Measurements from ENCODE around the gene SPRED1.
A peak's percentile ranks its signal among the peaks of the same experiment; 100 is the strongest.

Gene SPRED1

DNA sequence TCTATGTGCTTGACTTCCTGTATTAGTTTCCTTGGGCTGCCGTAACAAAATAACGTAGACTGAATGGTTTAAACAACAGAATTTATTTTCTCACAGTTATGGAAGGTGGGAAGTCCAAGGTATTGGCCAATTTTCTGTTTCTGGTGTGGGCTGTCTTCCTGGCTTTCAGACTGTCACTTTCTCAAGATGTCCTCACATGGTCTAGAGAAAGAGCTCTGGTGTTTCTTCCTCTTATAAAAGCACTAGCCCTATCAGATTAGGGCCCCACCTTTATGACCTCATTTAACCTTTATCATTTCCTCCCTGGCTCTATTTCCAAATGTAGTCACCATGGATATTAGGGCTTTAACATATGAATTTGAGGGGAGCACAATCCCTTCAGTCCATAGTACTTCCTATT is 54.6 kb downstream of the SPRED1 start:
- no peaks in the 10 kb centered on the region for H3K27me3 ChIP-seq (ENCODE audit: insufficient read depth, low read length, poor library complexity)
- no peak for DNase-seq
- H3K79me2 ChIP-seq (ENCODE audit: control insufficient read depth, insufficient read depth, low read length) = peaks cover 5% of the 10 kb centered on the region
- no peak overlapping the region for H4K8ac ChIP-seq (ENCODE audit: low read depth, low read length)
- no peak overlapping the region for H4K5ac ChIP-seq (ENCODE audit: low read length)
- H3K79me1 ChIP-seq (ENCODE audit: low read length) = no peaks in the 10 kb centered on the region
- H3K18ac ChIP-seq (ENCODE audit: low read length) = no peak overlapping the region
- H3K23ac ChIP-seq (ENCODE audit: low read length) = no peak overlapping the region
- no peak overlapping the region for H3K4ac ChIP-seq (ENCODE audit: low read depth, low read length)
- H2AK5ac ChIP-seq (ENCODE audit: low read length) = no peak overlapping the region
- no peak overlapping the region for H3K4me3 ChIP-seq (ENCODE audit: low read length)
- H3K56ac ChIP-seq (ENCODE audit: low read length) = no peak overlapping the region
- H3K36me3 ChIP-seq (ENCODE audit: control insufficient read depth, insufficient read depth, low read length) = no peaks in the 10 kb centered on the region
- no CpG with 5 or more reads among the region's 2 CpGs for WGBS (ENCODE audit: extremely low coverage, insufficient coverage, low lambda C conversion rate)
- H3K4me2 ChIP-seq (ENCODE audit: low read length) = no peak overlapping the region
- H3K27ac ChIP-seq (ENCODE audit: low read depth, low read length) = no peak overlapping the region
- H3K4me1 ChIP-seq (ENCODE audit: control insufficient read depth, low read depth, low read length) = peaks cover 2% of the 10 kb centered on the region
- no peak overlapping the region for H2BK5ac ChIP-seq (ENCODE audit: low read length)
- no peak overlapping the region for H3K9ac ChIP-seq (ENCODE audit: low read length)
- H2BK120ac ChIP-seq (ENCODE audit: low read depth, low read length) = no peak overlapping the region
- H2BK15ac ChIP-seq (replicated peaks; ENCODE audit: low read depth) = no peak overlapping the region

GRCh38 chr15:38307861-38308641 is 55.4 kb downstream of the SPRED1 start:
- Histone ChIP-seq H3K27ac (ENCODE audit: low read depth, low read length) (no peak overlapping the region), H4K5ac (ENCODE audit: low read length) (no peak overlapping the region), H3K18ac (ENCODE audit: low read length) (no peak overlapping the region), H3K27me3 (ENCODE audit: insufficient read depth, low read length, poor library complexity) (no peaks in the 10 kb centered on the region), H3K79me2 (ENCODE audit: control insufficient read depth, insufficient read depth, low read length) (peaks cover 8% of the 10 kb centered on the region), H3K56ac (ENCODE audit: low read length) (no peak overlapping the region), H3K79me1 (ENCODE audit: low read length) (no peaks in the 10 kb centered on the region), H3K4me2 (ENCODE audit: low read length) (no peak overlapping the region), H4K8ac (ENCODE audit: low read depth, low read length) (no peak overlapping the region), H2AK5ac (ENCODE audit: low read length) (no peak overlapping the region), H3K36me3 (ENCODE audit: control insufficient read depth, insufficient read depth, low read length) (no peaks in the 10 kb centered on the region), H3K4ac (ENCODE audit: low read depth, low read length) (no peak overlapping the region), H3K23ac (ENCODE audit: low read length) (no peak overlapping the region), H2BK120ac (ENCODE audit: low read depth, low read length) (no peak overlapping the region), H3K4me1 (ENCODE audit: control insufficient read depth, low read depth, low read length) (no peaks in the 10 kb centered on the region), H3K4me3 (ENCODE audit: low read length) (no peak overlapping the region), H2BK5ac (ENCODE audit: low read length) (no peak overlapping the region), H3K9ac (ENCODE audit: low read length) (no peak overlapping the region), H2BK15ac (replicated peaks; ENCODE audit: low read depth) (no peak overlapping the region)
- DNase-seq = no peak
- no CpG with 5 or more reads among the region's 5 CpGs for WGBS (ENCODE audit: extremely low coverage, insufficient coverage, low lambda C conversion rate)

GRCh38 chr15:38308797-38309196 is 56.2 kb downstream of the SPRED1 start:
- no peak overlapping the region for H2AK5ac ChIP-seq (ENCODE audit: low read length)
- H4K5ac ChIP-seq (ENCODE audit: low read length) = no peak overlapping the region
- H3K4me1 ChIP-seq (ENCODE audit: control insufficient read depth, low read depth, low read length) = no peaks in the 10 kb centered on the region
- no peak overlapping the region for H3K27ac ChIP-seq (ENCODE audit: low read depth, low read length)
- H3K4me3 ChIP-seq (ENCODE audit: low read length) = no peak overlapping the region
- no peak overlapping the region for H3K4me2 ChIP-seq (ENCODE audit: low read length)
- no peak overlapping the region for H3K4ac ChIP-seq (ENCODE audit: low read depth, low read length)
- H4K8ac ChIP-seq (ENCODE audit: low read depth, low read length) = no peak overlapping the region
- H3K79me1 ChIP-seq (ENCODE audit: low read length) = no peaks in the 10 kb centered on the region
- no CpG with 5 or more reads among the region's 3 CpGs for WGBS (ENCODE audit: extremely low coverage, insufficient coverage, low lambda C conversion rate)
- H3K9ac ChIP-seq (ENCODE audit: low read length) = no peak overlapping the region
- H3K36me3 ChIP-seq (ENCODE audit: control insufficient read depth, insufficient read depth, low read length) = no peaks in the 10 kb centered on the region
- no peak overlapping the region for H3K18ac ChIP-seq (ENCODE audit: low read length)
- no peak overlapping the region for H2BK5ac ChIP-seq (ENCODE audit: low read length)
- H3K23ac ChIP-seq (ENCODE audit: low read length) = no peak overlapping the region
- H3K79me2 ChIP-seq (ENCODE audit: control insufficient read depth, insufficient read depth, low read length) = peaks cover 8% of the 10 kb centered on the region
- H3K56ac ChIP-seq (ENCODE audit: low read length) = no peak overlapping the region
- DNase-seq = no peak
- H3K27me3 ChIP-seq (ENCODE audit: insufficient read depth, low read length, poor library complexity) = no peaks in the 10 kb centered on the region
- H2BK15ac ChIP-seq (replicated peaks; ENCODE audit: low read depth) = no peak overlapping the region
- H2BK120ac ChIP-seq (ENCODE audit: low read depth, low read length) = no peak overlapping the region

DNA sequence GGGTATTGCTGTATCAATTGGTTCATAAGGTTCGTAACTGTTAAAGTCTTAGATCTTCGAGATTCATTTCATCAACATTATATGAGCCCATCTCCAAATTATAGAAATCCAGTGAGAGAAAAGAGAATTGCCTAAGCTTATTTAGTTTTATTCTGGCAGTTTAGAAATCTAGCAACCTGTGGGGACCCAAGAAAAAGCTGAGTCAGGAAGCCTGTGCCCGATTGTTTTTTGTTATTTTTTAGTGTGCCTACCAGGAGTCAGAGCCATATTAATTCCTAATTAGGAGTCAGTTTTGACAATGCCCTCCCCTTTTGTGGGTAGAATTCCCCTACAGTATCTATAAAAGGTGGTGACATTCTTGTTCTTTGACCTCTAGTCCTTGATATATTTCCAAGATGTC is 59.6 kb downstream of the SPRED1 start:
- DNase-seq = peak; percentile 33
- no peak overlapping the region for H4K8ac ChIP-seq (ENCODE audit: low read depth, low read length)
- H4K5ac ChIP-seq (ENCODE audit: low read length) = no peak overlapping the region
- H3K4me1 ChIP-seq (ENCODE audit: control insufficient read depth, low read depth, low read length) = no peaks in the 10 kb centered on the region
- H2BK120ac ChIP-seq (ENCODE audit: low read depth, low read length) = no peak overlapping the region
- H3K56ac ChIP-seq (ENCODE audit: low read length) = no peak overlapping the region
- no peak overlapping the region for H3K4ac ChIP-seq (ENCODE audit: low read depth, low read length)
- H3K23ac ChIP-seq (ENCODE audit: low read length) = no peak overlapping the region
- H3K4me3 ChIP-seq (ENCODE audit: low read length) = no peak overlapping the region
- no peaks in the 10 kb centered on the region for H3K36me3 ChIP-seq (ENCODE audit: control insufficient read depth, insufficient read depth, low read length)
- no peak overlapping the region for H3K4me2 ChIP-seq (ENCODE audit: low read length)
- H2AK5ac ChIP-seq (ENCODE audit: low read length) = no peak overlapping the region
- no peak overlapping the region for H2BK15ac ChIP-seq (replicated peaks; ENCODE audit: low read depth)
- no peaks in the 10 kb centered on the region for H3K79me1 ChIP-seq (ENCODE audit: low read length)
- H3K79me2 ChIP-seq (ENCODE audit: control insufficient read depth, insufficient read depth, low read length) = peaks cover 8% of the 10 kb centered on the region
- no peak overlapping the region for H3K18ac ChIP-seq (ENCODE audit: low read length)
- H3K27ac ChIP-seq (ENCODE audit: low read depth, low read length) = no peak overlapping the region
- no CpG with 5 or more reads among the region's 3 CpGs for WGBS (ENCODE audit: extremely low coverage, insufficient coverage, low lambda C conversion rate)
- no peak overlapping the region for H3K9ac ChIP-seq (ENCODE audit: low read length)
- no peaks in the 10 kb centered on the region for H3K27me3 ChIP-seq (ENCODE audit: insufficient read depth, low read length, poor library complexity)
- no peak overlapping the region for H2BK5ac ChIP-seq (ENCODE audit: low read length)

- H2BK15ac ChIP-seq (replicated peaks; ENCODE audit: low read depth) = no peak overlapping the region
- no peak overlapping the region for H3K27ac ChIP-seq (ENCODE audit: low read depth, low read length)
- no peak overlapping the region for H3K23ac ChIP-seq (ENCODE audit: low read length)
- H3K56ac ChIP-seq (ENCODE audit: low read length) = no peak overlapping the region
- no peaks in the 10 kb centered on the region for H3K36me3 ChIP-seq (ENCODE audit: control insufficient read depth, insufficient read depth, low read length)
- no peaks in the 10 kb centered on the region for H3K79me1 ChIP-seq (ENCODE audit: low read length)
- H3K27me3 ChIP-seq (ENCODE audit: insufficient read depth, low read length, poor library complexity) = no peaks in the 10 kb centered on the region
- no CpG with 5 or more reads among the region's 2 CpGs for WGBS (ENCODE audit: extremely low coverage, insufficient coverage, low lambda C conversion rate)
- no peak overlapping the region for H3K4me3 ChIP-seq (ENCODE audit: low read length)
- H2BK120ac ChIP-seq (ENCODE audit: low read depth, low read length) = no peak overlapping the region
- H2AK5ac ChIP-seq (ENCODE audit: low read length) = no peak overlapping the region
- no peak overlapping the region for H3K18ac ChIP-seq (ENCODE audit: low read length)
- H4K5ac ChIP-seq (ENCODE audit: low read length) = no peak overlapping the region
- H3K4me1 ChIP-seq (ENCODE audit: control insufficient read depth, low read depth, low read length) = no peaks in the 10 kb centered on the region
- H3K4me2 ChIP-seq (ENCODE audit: low read length) = no peak overlapping the region
- H3K9ac ChIP-seq (ENCODE audit: low read length) = no peak overlapping the region
- peaks cover 8% of the 10 kb centered on the region for H3K79me2 ChIP-seq (ENCODE audit: control insufficient read depth, insufficient read depth, low read length)
- no peak for DNase-seq
- H4K8ac ChIP-seq (ENCODE audit: low read depth, low read length) = no peak overlapping the region
- no peak overlapping the region for H2BK5ac ChIP-seq (ENCODE audit: low read length)
- no peak overlapping the region for H3K4ac ChIP-seq (ENCODE audit: low read depth, low read length)
These were observed 63.7 kb downstream of the SPRED1 start for GRCh38 chr15:38316311-38316710.

DNA sequence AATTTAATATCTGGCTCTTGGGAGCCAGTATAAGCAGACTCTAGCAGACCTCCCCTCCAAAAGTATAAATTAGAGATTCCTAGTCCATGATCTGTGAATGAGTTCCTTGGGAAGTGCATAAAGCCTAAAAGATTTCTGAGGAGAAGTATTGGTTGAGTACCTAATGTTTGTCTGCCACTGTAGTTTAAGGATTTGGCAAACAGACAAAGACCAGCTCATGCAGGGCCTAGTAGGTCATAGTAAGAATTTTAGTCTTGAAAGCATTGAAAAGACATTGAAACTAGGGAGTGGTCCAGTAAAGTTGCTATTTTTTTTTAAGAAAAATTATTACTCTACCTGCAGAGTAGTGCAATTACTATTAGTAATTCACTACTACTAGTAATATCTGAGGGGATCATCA is 67.5 kb downstream of the SPRED1 start:
- no peak for DNase-seq
- no peaks in the 10 kb centered on the region for H3K27me3 ChIP-seq (ENCODE audit: insufficient read depth, low read length, poor library complexity)
- H3K56ac ChIP-seq (ENCODE audit: low read length) = no peak overlapping the region
- no peaks in the 10 kb centered on the region for H3K4me1 ChIP-seq (ENCODE audit: control insufficient read depth, low read depth, low read length)
- no peak overlapping the region for H2BK5ac ChIP-seq (ENCODE audit: low read length)
- H3K23ac ChIP-seq (ENCODE audit: low read length) = no peak overlapping the region
- peaks cover 4% of the 10 kb centered on the region for H3K79me2 ChIP-seq (ENCODE audit: control insufficient read depth, insufficient read depth, low read length)
- H3K4me3 ChIP-seq (ENCODE audit: low read length) = no peak overlapping the region
- no peak overlapping the region for H3K4me2 ChIP-seq (ENCODE audit: low read length)
- no peaks in the 10 kb centered on the region for H3K36me3 ChIP-seq (ENCODE audit: control insufficient read depth, insufficient read depth, low read length)
- no peak overlapping the region for H3K4ac ChIP-seq (ENCODE audit: low read depth, low read length)
- no peak overlapping the region for H2BK15ac ChIP-seq (replicated peaks; ENCODE audit: low read depth)
- H3K27ac ChIP-seq (ENCODE audit: low read depth, low read length) = no peak overlapping the region
- H2BK120ac ChIP-seq (ENCODE audit: low read depth, low read length) = no peak overlapping the region
- H3K79me1 ChIP-seq (ENCODE audit: low read length) = no peaks in the 10 kb centered on the region
- H2AK5ac ChIP-seq (ENCODE audit: low read length) = no peak overlapping the region
- no peak overlapping the region for H4K8ac ChIP-seq (ENCODE audit: low read depth, low read length)
- no peak overlapping the region for H4K5ac ChIP-seq (ENCODE audit: low read length)
- no peak overlapping the region for H3K18ac ChIP-seq (ENCODE audit: low read length)
- no peak overlapping the region for H3K9ac ChIP-seq (ENCODE audit: low read length)
